Right ventricle myocardium inferior (tissue), 1 donor: Measurements from ENCODE around the gene RTL5. TPM values are rescaled to one million over a fixed set of nuclear protein-coding genes. Genes with fewer than 3 reads are reported as not detected.
"Not testable (repeated sequence)": the region's sequence is repeated elsewhere in the genome, so short reads cannot be mapped to it uniquely, and the experiment has no call there.

ENCODE experiments used
- ATAC-seq: fragments of 200-7000 bp; cut with Tn5 transposase; one replicate; pipeline ENCODE4 v1.9.1; 2020; ENCODE audit warnings: mild to moderate bottlenecking, moderate library complexity
- DNase-seq: peaks from one replicate; pipeline ENCODE4 v3.0.0; 2021; ENCODE audit errors: missing footprints
- intact Hi-C: fragments of 100-400 bp; cut with DNase I; formaldehyde crosslinking; loops from one replicate; pipeline ENCODE4 v1.11.0; 2022
- long read RNA-seq: library from polyadenylated mRNA; unstranded; transcript quantifications from one replicate; pipeline ENCODE4 v2.0.0, GENCODE V29; 2021
- total RNA-seq: library from RNA; stranded (reverse); fragmentation: NEBNext Ultra II Directional; extraction: Animal tissue kit (Norgen Biotek cat#: 25700); gene quantifications from one replicate; pipeline ENCODE4 v1.2.1, GENCODE V29; 2021
- donor health status: DM: no; HTN: yes; CAD: no; lungs with severe emphysema.

RTL5 gene
- 2.4 TPM for total RNA-seq
- long read RNA-seq, full-length matches to known transcripts = 1 of 1 reads
- long read RNA-seq, partial matches to known transcripts = 0 of 1 reads
- long read RNA-seq, other reads (novel, unspliced or antisense) = 0 of 1 reads

GRCh38 chrX:72131317-72132294, at the start of gene RTL5:
Gene RTL5, minus strand, starts transcription at chrX:72131915.
- ATAC-seq = peak; percentile 97
- intact Hi-C loops = no loop called here
- DNase-seq = peak; percentile 90

GRCh38 chrX:72180539-72180938, 48.8 kb upstream of the RTL5 start:
- intact Hi-C loops = loop anchor here (5.0 kb wide), 1 partner anchor 163 kb away; no protein-coding TSS in a partner anchor
- DNase-seq (no peak), ATAC-seq (no peak)

GRCh38 chrX:72176981-72177380, 45.3 kb upstream of the RTL5 start:
- DNase-seq (no peak), ATAC-seq (no peak)
- intact Hi-C loops = no loop called here

- DNase-seq, intact Hi-C loops, ATAC-seq: not testable (repeated sequence)
Observed at GRCh38 chrX:72176289-72176688, 44.6 kb upstream of the RTL5 start.

GRCh38 chrX:72169008-72169728, 37.5 kb upstream of the RTL5 start:
- no peak for ATAC-seq
- DNase-seq = no peak
- intact Hi-C loops = no loop called here

GRCh38 chrX:72165551-72165950, 33.8 kb upstream of the RTL5 start:
- no peak for ATAC-seq
- intact Hi-C loops = no loop called here
- DNase-seq = no peak

- ATAC-seq (no peak), DNase-seq (no peak)
- intact Hi-C loops = no loop called here
Observed at GRCh38 chrX:72159769-72160168, 28.1 kb upstream of the RTL5 start.

- intact Hi-C loops = no loop called here
- ATAC-seq (no peak), DNase-seq (no peak)
Observed at GRCh38 chrX:72158773-72159172, 27.1 kb upstream of the RTL5 start.

- ATAC-seq (no peak), DNase-seq (no peak)
- intact Hi-C loops = no loop called here
Observed at GRCh38 chrX:72146527-72146926, 14.8 kb upstream of the RTL5 start.

- no peak for ATAC-seq
- intact Hi-C loops = no loop called here
- no peak for DNase-seq
Observed at GRCh38 chrX:72145181-72145580, 13.5 kb upstream of the RTL5 start.

GRCh38 chrX:72143609-72143907, 11.8 kb upstream of the RTL5 start:
- ATAC-seq (no peak), DNase-seq (no peak)
- intact Hi-C loops = no loop called here

GRCh38 chrX:72142794-72143608, 11.3 kb upstream of the RTL5 start:
- intact Hi-C loops = no loop called here
- ATAC-seq (no peak), DNase-seq (no peak)

GRCh38 chrX:72142094-72142793, 10.5 kb upstream of the RTL5 start:
- ATAC-seq (no peak), DNase-seq (no peak)
- intact Hi-C loops = no loop called here

GRCh38 chrX:72141372-72142004, 9.8 kb upstream of the RTL5 start:
- DNase-seq (no peak), ATAC-seq (no peak)
- intact Hi-C loops = no loop called here

- intact Hi-C loops = no loop called here
- ATAC-seq (no peak), DNase-seq (no peak)
Observed at GRCh38 chrX:72139538-72139937, 7.8 kb upstream of the RTL5 start.

GRCh38 chrX:72137846-72138495, 6.3 kb upstream of the RTL5 start:
- ATAC-seq = no peak

GRCh38 chrX:72133851-72134546, 2.3 kb upstream of the RTL5 start:
- intact Hi-C loops = no loop called here
- no peak for DNase-seq
- no peak for ATAC-seq

More at GRCh38 chrX:72137846-72138495, 6.3 kb upstream of the RTL5 start:
- no peak for DNase-seq
- intact Hi-C loops = no loop called here
